Stimulated activated effector memory CD8-positive, alpha-beta T cell treated with anti-CD3 and anti-CD28 coated beads, Interleukin-12 subunit alpha, Interleukin-12 subunit beta, amount 100 ng/mL, for 72 hours (primary cell): ENCODE results near the gene ACACA.

Source experiments
- ATAC-seq: fragments of 150-1000 bp; cut with Tn5 transposase; 2 replicates; pipeline ENCODE4 v1.10.0; 2021
- DNase-seq, 2 donors: peaks; one replicate each; pipeline ENCODE4 v3.0.0; 2021 to 2022; ENCODE audit warnings: low spot score in 2 of 2
- H3K27ac Mint-ChIP-seq: one replicate; pipeline ENCODE4 v1.8.0; 2022; ENCODE audit warnings: mild to moderate bottlenecking, mixed read lengths
- H3K36me3 Mint-ChIP-seq: one replicate; pipeline ENCODE4 v1.8.0; 2022; ENCODE audit warnings: mild to moderate bottlenecking, mixed read lengths
- H3K4me1 Mint-ChIP-seq: one replicate; pipeline ENCODE4 v1.8.0; 2022; ENCODE audit warnings: mixed read lengths
- H3K4me3 Mint-ChIP-seq: one replicate; pipeline ENCODE4 v1.8.0; 2022; ENCODE audit warnings: mild to moderate bottlenecking, mixed read lengths
- H3K9me3 Mint-ChIP-seq: one replicate; pipeline ENCODE4 v1.8.0; 2022; ENCODE audit warnings: mixed read lengths

Gene ACACA

DNA sequence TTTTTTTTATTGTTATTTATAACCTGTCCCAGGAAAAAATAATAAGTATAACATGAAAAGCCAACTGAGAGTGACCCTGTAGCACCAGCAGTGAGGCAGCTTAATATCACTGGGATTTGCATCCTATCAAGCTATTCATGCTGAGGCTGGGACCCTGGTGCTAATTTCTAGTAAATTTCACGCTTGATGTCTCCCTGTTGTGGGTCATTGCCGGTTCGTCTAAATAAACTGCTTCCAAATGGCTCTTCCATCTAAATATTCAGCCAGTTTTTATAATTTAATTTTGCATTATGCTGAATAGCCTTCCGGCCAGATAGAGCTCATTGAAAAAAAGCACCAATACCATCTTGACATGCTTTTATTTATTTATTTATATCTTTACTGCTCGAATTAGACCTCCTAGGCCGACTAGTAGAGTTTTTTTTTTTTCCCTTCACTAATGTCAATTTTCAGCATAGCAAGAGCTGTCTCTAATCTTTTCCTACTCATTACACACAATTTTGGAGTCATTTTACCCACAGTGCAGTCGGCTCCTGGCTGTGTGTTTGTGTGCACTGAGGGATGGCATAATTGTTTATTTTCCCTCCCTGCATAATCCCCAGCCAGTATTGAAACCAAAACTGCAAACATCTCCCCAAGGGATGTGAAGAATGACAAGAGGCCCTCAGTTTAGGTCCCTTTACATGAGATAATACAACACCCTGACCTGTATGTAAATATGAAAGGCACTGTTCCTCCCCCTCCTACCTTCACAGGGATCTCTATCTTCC is 289.1 kb downstream of the ACACA start:
- ATAC-seq, result no peak
- Mint-ChIP-seq H3K4me1 (no peaks in the 10 kb centered on the region), H3K4me3 (no peak overlapping the region)

GRCh38 chr17:37116671-37117185 is 289.9 kb downstream of the ACACA start:
- ATAC-seq, result no peak
- no peak for DNase-seq
- H3K27ac Mint-ChIP-seq, result no peak overlapping the region
- no peak overlapping the region for H3K4me3 Mint-ChIP-seq
- H3K9me3 Mint-ChIP-seq, result no peaks in the 10 kb centered on the region
- peaks cover 25% of the 10 kb centered on the region for H3K36me3 Mint-ChIP-seq
- no peaks in the 10 kb centered on the region for H3K4me1 Mint-ChIP-seq

More for the DNA sequence above, 289.1 kb downstream of the ACACA start:
- Mint-ChIP-seq H3K9me3 (no peaks in the 10 kb centered on the region), H3K27ac (no peak overlapping the region), H3K36me3 (peaks cover 32% of the 10 kb centered on the region)
- DNase-seq, result no peak

DNA sequence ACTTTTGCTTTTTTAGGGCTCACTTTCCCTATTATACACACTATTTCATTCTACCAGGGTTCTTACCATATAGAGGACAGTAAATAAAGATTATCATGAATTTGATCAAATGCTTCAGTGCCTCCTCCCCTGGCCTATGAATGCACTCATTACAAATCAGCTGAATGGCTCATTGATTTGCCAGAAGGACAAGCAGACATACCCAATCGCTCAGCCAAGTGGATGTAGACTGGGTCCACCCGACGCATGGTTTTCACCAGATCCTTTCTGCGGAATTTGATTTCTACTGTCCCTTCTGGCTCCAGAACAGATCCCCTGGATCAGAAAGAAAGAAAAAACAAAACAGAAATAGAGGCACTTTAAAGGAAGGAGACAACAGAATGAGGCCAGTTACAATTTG is 295.3 kb downstream of the ACACA start:
- no peaks in the 10 kb centered on the region for H3K4me1 Mint-ChIP-seq
- DNase-seq, result no peak
- H3K9me3 Mint-ChIP-seq, result no peaks in the 10 kb centered on the region
- H3K27ac Mint-ChIP-seq, result no peak overlapping the region
- ATAC-seq, result no peak
- peaks cover 25% of the 10 kb centered on the region for H3K36me3 Mint-ChIP-seq
- H3K4me3 Mint-ChIP-seq, result no peak overlapping the region

GRCh38 chr17:37110746-37111145 is 295.9 kb downstream of the ACACA start:
- Mint-ChIP-seq H3K36me3 (peaks cover 25% of the 10 kb centered on the region), H3K27ac (no peak overlapping the region), H3K9me3 (no peaks in the 10 kb centered on the region), H3K4me1 (no peaks in the 10 kb centered on the region), H3K4me3 (no peak overlapping the region)
- ATAC-seq, result no peak
- DNase-seq, result no peak

DNA sequence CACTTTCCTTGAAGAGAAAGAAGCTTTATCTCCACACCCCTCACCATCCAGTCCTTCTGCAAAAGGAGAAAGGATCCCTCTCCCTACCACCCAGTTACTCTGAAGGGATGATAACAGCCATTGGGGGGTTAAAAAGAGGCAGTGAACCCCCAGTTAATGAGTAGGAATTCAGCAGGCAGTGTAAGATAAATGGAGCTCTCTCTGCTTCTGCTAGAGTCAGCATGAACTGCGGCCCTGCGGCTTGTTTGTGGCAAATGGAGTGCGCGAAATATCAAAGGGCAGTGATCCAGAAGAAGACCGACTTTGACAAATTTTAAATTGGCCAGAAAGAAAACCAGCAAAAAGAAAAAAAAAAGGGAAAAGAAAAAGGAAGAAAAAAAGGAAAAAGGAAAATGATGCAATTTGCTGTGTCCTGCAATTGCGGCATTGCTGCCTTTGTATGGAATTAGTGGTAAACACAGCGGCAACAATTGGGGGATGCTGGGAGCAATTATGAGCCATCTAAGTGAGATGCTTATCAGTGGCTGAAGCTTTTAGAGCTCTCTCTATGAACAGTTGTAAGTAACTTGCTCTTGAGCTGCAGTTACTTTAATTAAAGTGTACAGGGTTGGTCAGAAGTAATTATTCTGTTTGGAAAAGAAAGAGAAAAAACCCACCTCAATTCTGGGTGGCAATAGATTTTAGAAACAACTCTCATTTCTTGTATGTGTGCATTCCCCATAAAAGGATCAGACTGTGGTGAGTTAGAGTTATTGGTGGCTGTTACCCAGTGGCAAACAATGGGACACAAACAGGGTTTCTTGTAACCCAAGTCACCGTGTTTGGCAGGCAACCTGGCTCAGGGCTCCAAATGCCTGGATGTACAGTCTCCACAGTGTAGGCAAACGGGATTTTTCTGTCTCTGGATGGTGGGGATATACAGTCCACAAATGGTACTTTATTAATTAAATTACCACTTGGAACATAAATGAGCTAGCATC is 296.6 kb downstream of the ACACA start:
- ATAC-seq, result no peak
- peaks cover 25% of the 10 kb centered on the region for H3K36me3 Mint-ChIP-seq
- no peak for DNase-seq
- H3K9me3 Mint-ChIP-seq, result no peaks in the 10 kb centered on the region
- H3K27ac Mint-ChIP-seq, result no peak overlapping the region
- H3K4me1 Mint-ChIP-seq, result no peaks in the 10 kb centered on the region
- no peak overlapping the region for H3K4me3 Mint-ChIP-seq

GRCh38 chr17:37109106-37109505 is 297.5 kb downstream of the ACACA start:
- no peaks in the 10 kb centered on the region for H3K9me3 Mint-ChIP-seq
- no peak overlapping the region for H3K4me3 Mint-ChIP-seq
- ATAC-seq, result no peak
- no peak for DNase-seq
- H3K36me3 Mint-ChIP-seq, result peaks cover 33% of the 10 kb centered on the region
- H3K4me1 Mint-ChIP-seq, result no peaks in the 10 kb centered on the region
- H3K27ac Mint-ChIP-seq, result no peak overlapping the region

- Mint-ChIP-seq H3K27ac (no peak overlapping the region), H3K36me3 (peaks cover 33% of the 10 kb centered on the region), H3K4me3 (no peak overlapping the region)
These were observed 299.1 kb downstream of the ACACA start for GRCh38 chr17:37107406-37108083.

DNA sequence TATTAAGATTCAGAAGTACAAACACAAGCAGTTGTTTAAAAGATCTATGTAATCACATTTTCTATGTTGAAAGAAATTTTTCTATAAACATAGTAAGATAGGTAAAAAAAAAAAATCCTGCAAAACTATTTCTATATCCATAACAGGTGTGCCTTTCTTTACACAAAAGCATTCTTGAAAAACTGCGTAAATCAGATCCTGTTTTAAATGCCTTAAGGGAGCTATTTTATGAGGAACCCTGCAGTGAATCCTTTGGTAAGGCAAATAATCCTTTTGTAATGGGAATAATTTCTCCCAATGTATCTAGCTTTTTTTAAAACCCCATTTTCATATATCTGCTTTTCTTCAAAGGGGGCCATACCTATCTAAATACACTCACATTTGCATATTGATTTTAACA is 300.6 kb downstream of the ACACA start:
- ATAC-seq (no peak), DNase-seq (no peak)
- Mint-ChIP-seq H3K4me1 (no peaks in the 10 kb centered on the region), H3K4me3 (no peak overlapping the region), H3K27ac (no peak overlapping the region), H3K9me3 (no peaks in the 10 kb centered on the region), H3K36me3 (peaks cover 27% of the 10 kb centered on the region)

More at GRCh38 chr17:37107406-37108083, 299.1 kb downstream of the ACACA start:
- DNase-seq (no peak), ATAC-seq (no peak)
- no peaks in the 10 kb centered on the region for H3K9me3 Mint-ChIP-seq
- H3K4me1 Mint-ChIP-seq, result no peaks in the 10 kb centered on the region

DNA sequence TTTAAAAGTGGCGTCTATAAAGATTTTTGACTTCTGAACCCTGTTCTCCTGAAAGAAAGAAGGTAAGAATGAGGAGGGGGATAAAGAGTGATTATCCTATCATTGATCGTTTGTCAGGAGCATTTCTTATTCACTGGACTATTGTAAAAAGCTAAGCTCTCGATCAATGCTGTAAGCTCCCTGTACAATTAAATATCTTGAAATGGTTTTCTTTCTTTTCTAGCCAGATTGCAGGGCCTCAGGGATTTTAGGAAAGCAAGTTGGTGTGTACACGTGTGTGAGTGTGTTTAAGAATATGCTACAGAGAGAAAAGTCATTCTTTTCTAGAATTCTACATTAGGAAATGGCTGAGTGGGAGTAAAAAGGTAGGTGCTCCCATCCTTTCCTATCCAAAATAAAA is 303.4 kb downstream of the ACACA start:
- DNase-seq (no peak), ATAC-seq (no peak)
- Mint-ChIP-seq H3K9me3 (no peaks in the 10 kb centered on the region), H3K4me3 (no peak overlapping the region), H3K4me1 (no peaks in the 10 kb centered on the region), H3K27ac (no peak overlapping the region), H3K36me3 (peaks cover 10% of the 10 kb centered on the region)

DNA sequence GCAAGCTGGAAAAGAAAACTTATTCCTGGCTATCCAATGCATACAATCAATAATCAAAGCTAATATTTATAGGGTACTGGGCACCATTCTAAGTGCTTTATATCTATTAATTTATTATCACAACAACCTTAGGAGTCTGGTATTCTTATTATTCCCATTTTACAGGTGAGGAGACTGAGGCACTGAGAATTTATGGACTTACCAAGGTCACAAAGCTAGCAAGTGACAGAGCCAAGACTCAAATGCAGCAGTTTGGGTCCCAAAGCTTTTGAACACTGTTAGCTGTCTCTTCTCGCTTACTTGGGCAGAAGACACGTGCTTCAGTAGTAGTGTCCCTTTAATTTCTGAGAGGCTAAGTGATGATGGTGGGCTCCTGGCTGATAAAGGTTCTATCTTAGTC is 305.3 kb downstream of the ACACA start:
- Mint-ChIP-seq H3K4me3 (no peak overlapping the region), H3K36me3 (peaks cover 24% of the 10 kb centered on the region), H3K27ac (no peak overlapping the region), H3K4me1 (no peaks in the 10 kb centered on the region), H3K9me3 (no peaks in the 10 kb centered on the region)
- ATAC-seq (no peak), DNase-seq (no peak)

GRCh38 chr17:37100231-37100630 is 306.4 kb downstream of the ACACA start:
- H3K27ac Mint-ChIP-seq, result no peak overlapping the region
- H3K36me3 Mint-ChIP-seq, result peaks cover 35% of the 10 kb centered on the region
- DNase-seq, result no peak

DNA sequence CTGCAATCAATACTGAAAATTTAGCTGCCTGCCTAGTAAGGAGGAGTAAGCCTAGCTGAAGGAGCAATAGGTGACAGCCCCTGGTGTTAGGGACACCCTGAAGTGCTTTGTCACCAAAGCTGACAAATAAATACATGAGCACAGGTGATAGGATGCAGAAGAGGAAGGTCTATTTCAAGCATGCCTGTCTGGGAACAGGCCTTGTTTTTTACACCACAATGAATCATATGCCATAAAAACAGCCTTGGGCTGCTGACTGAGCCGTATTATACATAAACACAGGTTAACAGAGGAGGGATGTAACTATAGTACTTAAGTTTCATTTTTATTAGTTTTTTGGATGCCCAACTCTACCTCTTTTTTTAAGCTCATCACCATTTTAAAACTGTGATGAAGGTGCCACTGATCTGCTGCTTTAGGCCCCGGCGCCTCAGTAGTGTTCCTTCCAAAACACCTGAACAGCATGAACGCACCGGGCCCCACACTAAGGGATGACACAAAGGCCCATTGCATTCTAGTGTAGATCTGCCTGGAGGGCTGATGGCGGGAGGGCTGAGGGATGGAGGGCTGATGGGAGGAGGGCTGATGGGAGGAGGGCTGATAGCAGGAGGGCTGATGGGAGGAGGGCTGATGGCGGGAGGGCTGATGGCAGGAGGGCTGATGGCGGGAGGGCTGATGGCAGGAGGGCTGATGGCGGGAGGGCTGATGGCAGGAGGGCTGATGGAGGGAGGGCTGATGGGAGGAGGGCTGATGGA is 307.5 kb downstream of the ACACA start:
- H3K4me1 Mint-ChIP-seq, result no peaks in the 10 kb centered on the region
- no peaks in the 10 kb centered on the region for H3K9me3 Mint-ChIP-seq
- no peak overlapping the region for H3K4me3 Mint-ChIP-seq
- ATAC-seq (no peak), DNase-seq (no peak)
- H3K27ac Mint-ChIP-seq, result peak overlapping the region; percentile 10
- peaks cover 38% of the 10 kb centered on the region for H3K36me3 Mint-ChIP-seq

More at GRCh38 chr17:37100231-37100630, 306.4 kb downstream of the ACACA start:
- H3K4me3 Mint-ChIP-seq, result no peak overlapping the region
- no peak for ATAC-seq
- no peaks in the 10 kb centered on the region for H3K4me1 Mint-ChIP-seq
- H3K9me3 Mint-ChIP-seq, result no peaks in the 10 kb centered on the region

GRCh38 chr17:37098152-37098551 is 308.5 kb downstream of the ACACA start:
- H3K4me1 Mint-ChIP-seq, result no peaks in the 10 kb centered on the region

DNA sequence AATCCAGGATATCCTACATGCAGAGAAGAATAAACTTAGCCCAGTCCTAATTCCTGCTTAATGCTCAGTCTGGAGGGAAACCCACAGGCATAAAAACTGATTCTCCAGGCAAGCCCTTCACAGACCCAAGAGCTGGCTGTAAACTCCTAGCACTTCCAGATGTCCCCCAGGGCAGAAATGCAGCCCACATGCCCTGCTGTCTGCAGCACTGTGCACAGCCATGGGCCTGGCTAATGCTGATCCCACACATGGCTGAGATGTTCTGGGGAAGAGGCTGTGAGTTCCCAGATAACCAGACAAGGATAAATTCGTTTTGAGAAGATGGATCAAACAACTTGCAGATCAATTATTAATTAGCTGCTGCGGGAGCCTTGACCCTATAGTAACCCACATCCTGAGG is 309.5 kb downstream of the ACACA start:
- no peaks in the 10 kb centered on the region for H3K4me1 Mint-ChIP-seq
- H3K4me3 Mint-ChIP-seq, result no peak overlapping the region
- peak overlapping the region; percentile 26 for H3K27ac Mint-ChIP-seq
- H3K9me3 Mint-ChIP-seq, result no peaks in the 10 kb centered on the region
- DNase-seq (no peak), ATAC-seq (no peak)
- peaks cover 47% of the 10 kb centered on the region for H3K36me3 Mint-ChIP-seq

More at GRCh38 chr17:37098152-37098551, 308.5 kb downstream of the ACACA start:
- H3K4me3 Mint-ChIP-seq, result no peak overlapping the region
- peak overlapping the region; percentile 10 for H3K27ac Mint-ChIP-seq
- ATAC-seq (no peak), DNase-seq (no peak)
- peaks cover 40% of the 10 kb centered on the region for H3K36me3 Mint-ChIP-seq
- H3K9me3 Mint-ChIP-seq, result no peaks in the 10 kb centered on the region
